GM12878 (cell line): ENCODE data around the gene CHD6. TPM values are rescaled to one million over a fixed set of nuclear protein-coding genes. Genes with fewer than 3 reads are reported as not detected.

Experiments used
- ATAC-seq: fragments of 200-7000 bp; cut with Tn5 transposase; 3 replicates; pipeline ENCODE4 v1.9.1; 2020; ENCODE audit warnings: mild to moderate bottlenecking, moderate library complexity
- BruUV-seq: library from RNA; stranded (reverse); fragments of 400-500 nt; replicated peaks from 2 replicates; lab custom pipeline; 2021; lab: Mats Ljungman, UMichigan
- CTCF ChIA-PET: fragments of 300-600 bp; sonication (Branson Sonifier 250); formaldehyde crosslinking; extraction: SDS; loops from one replicate; lab custom pipeline; 2021; ENCODE audit warnings: inconsistent platforms; lab: Yijun Ruan, JAX
- POLR2A ChIA-PET: fragments of 350-600 bp; formaldehyde crosslinking; extraction: SDS; loops from one replicate; lab custom pipeline; 2021; ENCODE audit warnings: inconsistent platforms; lab: Charles Lee
- RAD21 ChIA-PET: fragments of 300-600 bp; sonication (Branson Sonifier 250); formaldehyde crosslinking; loops from one replicate; lab custom pipeline; 2023; ENCODE audit warnings: antibody characterized with exemption; ENCODE audit not compliant: unreplicated experiment; lab: Charles Lee
- SMC1A ChIA-PET: fragments of 300-600 bp; sonication (Branson Sonifier 250); formaldehyde crosslinking; loops from one replicate; lab custom pipeline; 2023; ENCODE audit not compliant: unreplicated experiment, uncharacterized antibody; lab: Charles Lee
- DNase-seq: peaks from one replicate; pipeline ENCODE4 v3.0.0-alpha.2; 2011; ENCODE audit warnings: low read depth, low spot score
- FAIRE-seq: peaks from 3 replicates; lab custom pipeline; 2011; peaks lifted over from hg19 to GRCh38; lab: Jason Lieb, UNC
- H2AFZ ChIP-seq: 2 replicates; pipeline ENCODE4 v1.6.0; 2011; ENCODE audit warnings: low read depth, low read length, control low read depth; ENCODE audit not compliant: control insufficient read depth
- H3K27ac ChIP-seq: 2 replicates; pipeline ENCODE4 v1.5.1; 2011; ENCODE audit warnings: control low read depth; ENCODE audit not compliant: control insufficient read depth, insufficient read depth
- H3K27me3 ChIP-seq, 2 experiments: replicated peaks in 1 of 2; 2 replicates each; pipeline versions ENCODE4 v1.6.0 to v1.6.1; 2011; ENCODE audit warnings: low read length in 1 of 2; ENCODE audit not compliant: control insufficient read depth in 2 of 2, insufficient read depth in 2 of 2
- H3K36me3 ChIP-seq, 2 experiments: 2 replicates each; pipeline ENCODE4 v1.5.1; 2011; ENCODE audit warnings: low read length in 1 of 2; ENCODE audit not compliant: control insufficient read depth in 2 of 2, insufficient read depth in 2 of 2
- H3K4me1 ChIP-seq: 2 replicates; pipeline ENCODE4 v1.6.1; 2011; ENCODE audit warnings: mild to moderate bottlenecking, low read length, moderate library complexity, mixed read lengths; ENCODE audit not compliant: control insufficient read depth, insufficient read depth
- H3K4me2 ChIP-seq: 2 replicates; pipeline ENCODE4 v1.6.0; 2011; ENCODE audit warnings: control low read depth; ENCODE audit not compliant: control insufficient read depth, insufficient read depth
- H3K4me3 ChIP-seq: fragments of 200-600 bp; sonication (generic); 2 replicates; pipeline ENCODE4 v1.5.1; 2016
- H3K79me2 ChIP-seq: 2 replicates; pipeline ENCODE4 v1.6.0; 2011; ENCODE audit warnings: low read length; ENCODE audit not compliant: control insufficient read depth, insufficient read depth
- H3K9ac ChIP-seq: 2 replicates; pipeline ENCODE4 v1.8.0; 2011; ENCODE audit warnings: low read length, control low read depth, mixed read lengths; ENCODE audit not compliant: control insufficient read depth, insufficient read depth
- H3K9me3 ChIP-seq: replicated peaks from 3 replicates; pipeline ENCODE4 v1.5.1; 2011; ENCODE audit warnings: mild to moderate bottlenecking, low read length; ENCODE audit not compliant: control insufficient read depth, insufficient read depth
- H4K20me1 ChIP-seq: 2 replicates; pipeline ENCODE4 v1.6.0; 2011; ENCODE audit not compliant: control insufficient read depth, insufficient read depth
- IRF4 ChIP-seq: IDR thresholded peaks from 2 replicates; pipeline ENCODE4 v1.6.1; 2011; ENCODE audit warnings: low read depth, low read length
- TAF1 ChIP-seq: IDR thresholded peaks from 2 replicates; pipeline ENCODE4 v1.6.1; 2011; ENCODE audit warnings: mild to moderate bottlenecking, low read depth, low read length, borderline replicate concordance
- WGBS: methylation state at CpG from one replicate; pipeline ENCODE4 v1.1.6; 2016; ENCODE audit warnings: low lambda C conversion rate; ENCODE audit not compliant: insufficient replicate concordance, insufficient coverage; ENCODE audit errors: missing lambda C conversion rate; 5-methylcytosine and 5-hydroxymethylcytosine counted together
- in situ Hi-C: fragments of 300-500 bp; cut with MboI; formaldehyde crosslinking; loops from 9 replicates; pipeline ENCODE4 v1.14.3; 2018; ENCODE audit warnings: mixed read lengths
- intact Hi-C: fragments of 100-400 bp; cut with micrococcal nuclease; formaldehyde crosslinking; loops from one replicate; pipeline ENCODE4 v1.14.2; 2022; ENCODE audit not compliant: unreplicated experiment
- polyA plus RNA-seq, 11 experiments: library from polyadenylated mRNA; depleted of rRNA in 4 of 11; unstranded in 6 of 11; stranded (reverse) in 5 of 11; fragments of >200 nt; fragmentation: Nextera tagmentation in 4 of 11; fragmentation: Illumina TruSeq in 1 of 11; extraction: Ambion mirVana in 4 of 11; extraction: Trizol in 1 of 11; gene quantifications; 1 replicate in 1 of 11; 2 replicates in 10 of 11; pipeline versions ENCODE4 v1.2.1 to v1.2.3, GENCODE V29; 2011 to 2016; ENCODE audit warnings: inconsistent platforms in 2 of 11, missing spikeins in 2 of 11, low read depth in 1 of 11
- total RNA-seq, 4 experiments: library from RNA; depleted of rRNA in 3 of 4; stranded (reverse); fragments of >200 nt in 3 of 4; fragmentation: Illumina TruSeq in 1 of 4; extraction: Trizol in 1 of 4; gene quantifications; 2 replicates each; pipeline versions ENCODE4 v1.2.1 to v1.2.3, GENCODE V29; 2013 to 2021
- TF ChIP-seq, protein P1 (sequence below): fragments of 450-650 bp; IDR thresholded peaks from 2 replicates; pipeline ENCODE4 v1.6.1; 2017; ENCODE audit warnings: borderline replicate concordance
- TF ChIP-seq, protein P2 (sequence below), 3 experiments: IDR thresholded peaks in 2 of 3; conservative IDR thresholded peaks in 1 of 3; 2 replicates each; pipeline ENCODE4 v1.5.1; 2011; ENCODE audit warnings: low read depth in 3 of 3, low read length in 3 of 3, mild to moderate bottlenecking in 3 of 3, control low read depth in 2 of 3, moderate library complexity in 2 of 3, inconsistent platforms in 1 of 3, mixed read lengths in 1 of 3; ENCODE audit not compliant: control insufficient read depth in 2 of 3, insufficient read depth in 1 of 3; ENCODE audit errors: extremely low read depth in 1 of 3
- TF ChIP-seq, protein P3 (sequence below): fragments of 450-650 bp; IDR thresholded peaks from 2 replicates; pipeline ENCODE4 v1.6.1; 2017; ENCODE audit warnings: mild to moderate bottlenecking, low read depth, inconsistent platforms; ENCODE audit not compliant: poor library complexity, severe bottlenecking

CHD6 gene
- total and polyA plus RNA-seq, 10 of the 15 experiments (the other 5 are each of a cell fraction or from before 2014, with no cell fraction given), result 4.3 to 25.5 (median 17.1) TPM

DNA sequence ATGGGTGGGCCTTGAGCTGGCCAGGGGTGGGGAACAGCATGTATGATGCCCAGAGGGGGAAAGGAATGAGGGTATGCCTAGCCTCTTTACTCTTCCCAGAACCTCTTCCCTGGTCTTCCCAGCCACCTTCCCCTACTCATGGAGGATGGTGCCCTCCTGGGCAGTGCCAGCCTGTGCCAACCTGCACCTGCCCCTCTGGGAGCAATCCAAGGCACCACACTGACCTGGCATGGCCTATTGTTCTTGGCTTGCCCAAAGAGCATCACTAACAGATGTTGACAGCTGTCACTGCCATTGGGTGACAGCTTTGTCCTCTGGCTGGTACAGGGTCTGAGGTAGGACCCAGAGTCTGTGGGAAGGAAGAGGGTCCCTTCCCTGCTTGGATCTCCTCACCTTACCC is 264.6 kb downstream of the CHD6 start:
- ChIA-PET CTCF (interaction anchor here (0.8 kb wide), 1 partner anchor 219 kb away, joined by 3 read pairs; no protein-coding TSS in a partner anchor), SMC1A (no interaction called here), RAD21 (no interaction called here), POLR2A (no interaction called here)
- no peak for FAIRE-seq
- Histone ChIP-seq H3K9me3 (no peaks in the 10 kb centered on the region), H3K4me3 (no peak overlapping the region), H3K36me3 (no peaks in the 10 kb centered on the region), H3K9ac (no peak overlapping the region), H3K4me1 (no peaks in the 10 kb centered on the region), H4K20me1 (no peaks in the 10 kb centered on the region), H3K4me2 (no peak overlapping the region), H3K27me3 (no peaks in the 10 kb centered on the region), H3K79me2 (no peaks in the 10 kb centered on the region), H2AFZ (no peak overlapping the region), H3K27ac (no peak overlapping the region)
- ATAC-seq, result no peak
- no TSS peak for BruUV-seq
- in situ Hi-C loops (no loop called here), intact Hi-C loops (no loop called here)
- DNase-seq, result no peak
- TF ChIP-seq IRF4, result no peak
- TF ChIP-seq, protein P1, sequence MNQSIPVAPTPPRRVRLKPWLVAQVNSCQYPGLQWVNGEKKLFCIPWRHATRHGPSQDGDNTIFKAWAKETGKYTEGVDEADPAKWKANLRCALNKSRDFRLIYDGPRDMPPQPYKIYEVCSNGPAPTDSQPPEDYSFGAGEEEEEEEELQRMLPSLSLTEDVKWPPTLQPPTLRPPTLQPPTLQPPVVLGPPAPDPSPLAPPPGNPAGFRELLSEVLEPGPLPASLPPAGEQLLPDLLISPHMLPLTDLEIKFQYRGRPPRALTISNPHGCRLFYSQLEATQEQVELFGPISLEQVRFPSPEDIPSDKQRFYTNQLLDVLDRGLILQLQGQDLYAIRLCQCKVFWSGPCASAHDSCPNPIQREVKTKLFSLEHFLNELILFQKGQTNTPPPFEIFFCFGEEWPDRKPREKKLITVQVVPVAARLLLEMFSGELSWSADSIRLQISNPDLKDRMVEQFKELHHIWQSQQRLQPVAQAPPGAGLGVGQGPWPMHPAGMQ, result no peak
- TF ChIP-seq TAF1, result no peak

DNA sequence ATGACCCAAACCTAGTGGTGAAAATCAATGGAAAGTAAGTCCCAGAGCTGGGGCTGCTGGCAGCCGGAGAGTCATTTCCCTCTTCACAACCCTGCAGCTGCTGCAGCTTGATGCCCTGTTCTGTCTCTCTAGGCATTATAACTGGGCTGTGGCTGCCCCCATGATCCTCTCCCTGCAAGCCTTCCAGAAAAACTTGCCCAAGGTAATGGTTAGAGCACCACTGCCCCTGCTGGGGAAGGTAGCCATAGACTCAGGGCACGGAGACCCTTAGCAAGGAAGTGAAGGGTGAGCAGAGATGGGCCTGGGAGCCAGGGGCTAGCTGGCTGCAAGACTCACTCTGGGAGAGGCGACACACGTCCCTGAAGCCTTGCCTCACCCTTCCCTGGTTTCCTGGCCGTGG is 265.5 kb downstream of the CHD6 start:
- 28% methylated on average over 5 of the region's 5 CpGs for WGBS
- H3K79me2 ChIP-seq, result no peaks in the 10 kb centered on the region
- RAD21 ChIA-PET, result no interaction called here
- intact Hi-C loops (no loop called here), in situ Hi-C loops (no loop called here)
- H3K4me3 ChIP-seq, result no peak overlapping the region
- no peak overlapping the region for H3K27ac ChIP-seq
- no peaks in the 10 kb centered on the region for H3K27me3 ChIP-seq
- no peaks in the 10 kb centered on the region for H3K4me1 ChIP-seq
- no peak; the same call in 1 of the 3 replicates for ATAC-seq
- CTCF ChIA-PET, result no interaction called here
- no peaks in the 10 kb centered on the region for H3K9me3 ChIP-seq
- SMC1A ChIA-PET, result no interaction called here
- TF ChIP-seq, protein P2, sequence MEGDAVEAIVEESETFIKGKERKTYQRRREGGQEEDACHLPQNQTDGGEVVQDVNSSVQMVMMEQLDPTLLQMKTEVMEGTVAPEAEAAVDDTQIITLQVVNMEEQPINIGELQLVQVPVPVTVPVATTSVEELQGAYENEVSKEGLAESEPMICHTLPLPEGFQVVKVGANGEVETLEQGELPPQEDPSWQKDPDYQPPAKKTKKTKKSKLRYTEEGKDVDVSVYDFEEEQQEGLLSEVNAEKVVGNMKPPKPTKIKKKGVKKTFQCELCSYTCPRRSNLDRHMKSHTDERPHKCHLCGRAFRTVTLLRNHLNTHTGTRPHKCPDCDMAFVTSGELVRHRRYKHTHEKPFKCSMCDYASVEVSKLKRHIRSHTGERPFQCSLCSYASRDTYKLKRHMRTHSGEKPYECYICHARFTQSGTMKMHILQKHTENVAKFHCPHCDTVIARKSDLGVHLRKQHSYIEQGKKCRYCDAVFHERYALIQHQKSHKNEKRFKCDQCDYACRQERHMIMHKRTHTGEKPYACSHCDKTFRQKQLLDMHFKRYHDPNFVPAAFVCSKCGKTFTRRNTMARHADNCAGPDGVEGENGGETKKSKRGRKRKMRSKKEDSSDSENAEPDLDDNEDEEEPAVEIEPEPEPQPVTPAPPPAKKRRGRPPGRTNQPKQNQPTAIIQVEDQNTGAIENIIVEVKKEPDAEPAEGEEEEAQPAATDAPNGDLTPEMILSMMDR (IDR thresholded peaks at IDR 0.05 in 2 of 3, conservative IDR thresholded peaks at IDR 0.05 in 1 of 3; ENCODE audit: control insufficient read depth in 2 of 3, extremely low read depth in 1 of 3, insufficient read depth in 1 of 3, low read depth in 3 of 3, low read length in 3 of 3), result 0 out of 6 replicates have a peak, but pooled peaks of 1 of the 3 experiments have one; percentile 9
- TF ChIP-seq, protein P3, sequence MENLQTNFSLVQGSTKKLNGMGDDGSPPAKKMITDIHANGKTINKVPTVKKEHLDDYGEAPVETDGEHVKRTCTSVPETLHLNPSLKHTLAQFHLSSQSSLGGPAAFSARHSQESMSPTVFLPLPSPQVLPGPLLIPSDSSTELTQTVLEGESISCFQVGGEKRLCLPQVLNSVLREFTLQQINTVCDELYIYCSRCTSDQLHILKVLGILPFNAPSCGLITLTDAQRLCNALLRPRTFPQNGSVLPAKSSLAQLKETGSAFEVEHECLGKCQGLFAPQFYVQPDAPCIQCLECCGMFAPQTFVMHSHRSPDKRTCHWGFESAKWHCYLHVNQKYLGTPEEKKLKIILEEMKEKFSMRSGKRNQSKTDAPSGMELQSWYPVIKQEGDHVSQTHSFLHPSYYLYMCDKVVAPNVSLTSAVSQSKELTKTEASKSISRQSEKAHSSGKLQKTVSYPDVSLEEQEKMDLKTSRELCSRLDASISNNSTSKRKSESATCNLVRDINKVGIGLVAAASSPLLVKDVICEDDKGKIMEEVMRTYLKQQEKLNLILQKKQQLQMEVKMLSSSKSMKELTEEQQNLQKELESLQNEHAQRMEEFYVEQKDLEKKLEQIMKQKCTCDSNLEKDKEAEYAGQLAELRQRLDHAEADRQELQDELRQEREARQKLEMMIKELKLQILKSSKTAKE, result no peak
- POLR2A ChIA-PET, result no interaction called here
- no peak overlapping the region for H3K4me2 ChIP-seq
- H3K9ac ChIP-seq, result no peak overlapping the region
- DNase-seq, result no peak
- no peak for FAIRE-seq
- no peaks in the 10 kb centered on the region for H3K36me3 ChIP-seq
- H4K20me1 ChIP-seq, result no peaks in the 10 kb centered on the region
- H2AFZ ChIP-seq, result no peak overlapping the region
- no TSS peak for BruUV-seq
